ENCODE data around the gene BZW2. TPM values are rescaled to one million over a fixed set of nuclear protein-coding genes. Genes with fewer than 3 reads are reported as not detected.
"Not testable (repeated sequence)": the region's sequence is repeated elsewhere in the genome, so short reads cannot be mapped to it uniquely, and the experiment has no call there.

BZW2 gene
- total and polyA plus RNA-seq, 2 experiments from 2014 or later = 54.1 to 60.9 TPM

- WGBS, 2 experiments (ENCODE audit: low coverage in 1 of 2, low lambda C conversion rate in 2 of 2, missing lambda C conversion rate in 2 of 2) = 100% methylated on average over 3 of the region's 3 CpGs
Measured at GRCh38 chr7:16671811-16672210, 25.8 kb downstream of the BZW2 start.

DNA sequence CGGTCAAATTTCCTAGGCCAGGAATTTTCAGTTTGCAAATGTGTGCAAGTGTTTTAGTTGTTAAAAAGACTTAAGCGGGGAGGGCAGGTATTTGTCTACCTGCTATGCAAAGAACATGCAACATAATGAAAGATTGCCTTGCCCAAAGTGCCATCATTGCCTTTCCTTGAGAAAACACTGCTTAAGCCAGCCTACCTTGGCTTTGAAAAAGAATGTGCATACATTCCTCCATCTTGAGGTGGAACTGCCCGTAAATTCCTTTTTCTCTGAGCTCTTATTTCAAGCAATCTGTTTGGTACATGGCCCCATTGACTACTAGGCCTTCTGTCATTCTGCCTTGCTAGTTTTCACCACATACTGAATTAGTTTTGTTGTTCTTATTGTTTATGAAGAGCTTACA lies 29.3 kb downstream of the BZW2 start:
- Histone ChIP-seq H3K27me3 (replicated peaks; ENCODE audit: insufficient read depth) (no peaks in the 10 kb centered on the region), H3K4me1 (ENCODE audit: insufficient read depth) (peaks cover 9% of the 10 kb centered on the region), H3K36me3 (ENCODE audit: low read depth) (peaks cover 12% of the 10 kb centered on the region; the same call in 1 of the 2 replicates), H3F3A (ENCODE audit: insufficient read depth) (peaks cover 13% of the 10 kb centered on the region), H3K9ac (no peak overlapping the region), H2AFZ (no peak overlapping the region), H3K4me2 (ENCODE audit: unreplicated experiment) (no peak overlapping the region), H4K20me1 (ENCODE audit: insufficient read depth) (no peaks in the 10 kb centered on the region), H3K27ac (no peak overlapping the region), H3K9me2 (ENCODE audit: insufficient read depth) (no peaks in the 10 kb centered on the region), H3K9me3 (ENCODE audit: low read depth) (no peaks in the 10 kb centered on the region), H3K79me2 (ENCODE audit: insufficient read depth) (peaks cover 69% of the 10 kb centered on the region), H3K4me3 (no peak overlapping the region)
- 97 to 100% methylated on average over 3 of the region's 3 CpGs for WGBS, 2 experiments (ENCODE audit: low coverage in 1 of 2, low lambda C conversion rate in 2 of 2, missing lambda C conversion rate in 2 of 2)
- no peak for TF ChIP-seq EZH2phosphoT487 (IDR thresholded peaks at IDR 0.05; ENCODE audit: insufficient read depth, low read depth)
- TF ChIP-seq EZH2 (IDR thresholded peaks at IDR 0.05; ENCODE audit: insufficient read depth, poor library complexity, severe bottlenecking) = no peak
- DNase-seq = no peak
- in situ Hi-C loops (cut with MboI) = no loop called here

More at GRCh38 chr7:16671811-16672210, 25.8 kb downstream of the BZW2 start:
- no peak for DNase-seq
- Histone ChIP-seq H3K79me2 (ENCODE audit: insufficient read depth) (peaks cover 60% of the 10 kb centered on the region), H3K4me1 (ENCODE audit: insufficient read depth) (peaks cover 39% of the 10 kb centered on the region), H3K27me3 (replicated peaks; ENCODE audit: insufficient read depth) (no peaks in the 10 kb centered on the region), H2AFZ (no peak overlapping the region), H3K9me2 (ENCODE audit: insufficient read depth) (no peaks in the 10 kb centered on the region), H4K20me1 (ENCODE audit: insufficient read depth) (no peaks in the 10 kb centered on the region), H3K9me3 (ENCODE audit: low read depth) (no peaks in the 10 kb centered on the region), H3K4me2 (ENCODE audit: unreplicated experiment) (no peak overlapping the region), H3F3A (ENCODE audit: insufficient read depth) (peaks cover 45% of the 10 kb centered on the region), H3K27ac (no peak overlapping the region), H3K4me3 (no peak overlapping the region), H3K36me3 (ENCODE audit: low read depth) (peaks cover 8% of the 10 kb centered on the region; the same call in 1 of the 2 replicates), H3K9ac (no peak overlapping the region)
- in situ Hi-C loops (cut with MboI) = no loop called here
- TF ChIP-seq EZH2 (IDR thresholded peaks at IDR 0.05; ENCODE audit: insufficient read depth, poor library complexity, severe bottlenecking) = no peak
- no peak for TF ChIP-seq EZH2phosphoT487 (IDR thresholded peaks at IDR 0.05; ENCODE audit: insufficient read depth, low read depth)

DNA sequence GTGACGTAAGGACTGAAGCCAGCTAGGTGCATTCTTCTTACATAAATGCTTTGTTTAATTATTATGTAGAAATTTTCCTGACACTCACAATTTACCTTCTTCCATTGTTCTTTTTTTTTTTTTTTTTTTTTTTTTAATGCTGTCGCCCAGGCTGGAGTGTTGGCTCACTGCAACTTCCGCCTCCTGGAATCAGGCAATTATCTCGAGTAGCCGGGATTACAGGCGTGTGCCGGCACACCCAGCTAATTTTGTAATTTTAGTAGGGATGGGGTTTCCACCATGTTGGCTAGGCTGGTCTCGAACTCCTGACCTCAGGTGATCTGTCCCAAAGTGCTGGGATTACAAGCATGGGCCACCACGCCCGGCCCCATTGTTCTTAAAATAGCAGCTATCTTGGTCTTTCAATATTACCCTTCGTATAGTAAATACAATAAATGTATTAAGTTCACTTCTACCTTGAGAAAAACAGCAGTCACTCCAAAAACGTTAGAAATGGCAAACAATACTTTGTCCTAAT lies 32.1 kb downstream of the BZW2 start:
- H3F3A ChIP-seq (ENCODE audit: insufficient read depth) = no peaks in the 10 kb centered on the region
- no peaks in the 10 kb centered on the region for H3K9me3 ChIP-seq (ENCODE audit: low read depth)
- in situ Hi-C loops (cut with MboI) = no loop called here
- no peak overlapping the region for H3K27ac ChIP-seq
- H3K4me3 ChIP-seq = no peak overlapping the region
- no peaks in the 10 kb centered on the region for H3K9me2 ChIP-seq (ENCODE audit: insufficient read depth)
- H3K4me2 ChIP-seq (ENCODE audit: unreplicated experiment) = no peak overlapping the region
- no peaks in the 10 kb centered on the region for H4K20me1 ChIP-seq (ENCODE audit: insufficient read depth)
- no peak overlapping the region for H3K9ac ChIP-seq
- no peaks in the 10 kb centered on the region for H3K27me3 ChIP-seq (replicated peaks; ENCODE audit: insufficient read depth)
- H2AFZ ChIP-seq = no peak overlapping the region
- DNase-seq = no peak
- H3K79me2 ChIP-seq (ENCODE audit: insufficient read depth) = peaks cover 43% of the 10 kb centered on the region
- 91 to 94% methylated on average over 11 to 12 of the region's 12 CpGs for WGBS, 2 experiments (ENCODE audit: low coverage in 1 of 2, low lambda C conversion rate in 2 of 2, missing lambda C conversion rate in 2 of 2)
- no peaks in the 10 kb centered on the region for H3K4me1 ChIP-seq (ENCODE audit: insufficient read depth)
- TF ChIP-seq EZH2 (IDR thresholded peaks at IDR 0.05; ENCODE audit: insufficient read depth, poor library complexity, severe bottlenecking) (no peak), EZH2phosphoT487 (IDR thresholded peaks at IDR 0.05; ENCODE audit: insufficient read depth, low read depth) (no peak)
- H3K36me3 ChIP-seq (ENCODE audit: low read depth) = peaks cover 33% of the 10 kb centered on the region; the same call in 1 of the 2 replicates

- H3F3A ChIP-seq (ENCODE audit: insufficient read depth); H3K9me3 ChIP-seq (ENCODE audit: low read depth); H3K4me2 ChIP-seq (ENCODE audit: unreplicated experiment); H3K9me2 ChIP-seq (ENCODE audit: insufficient read depth); H3K27ac ChIP-seq; in situ Hi-C loops (cut with MboI); H3K9ac ChIP-seq; H3K27me3 ChIP-seq (replicated peaks; ENCODE audit: insufficient read depth); DNase-seq; H4K20me1 ChIP-seq (ENCODE audit: insufficient read depth); H3K4me1 ChIP-seq (ENCODE audit: insufficient read depth); H3K4me3 ChIP-seq; H2AFZ ChIP-seq: not testable (repeated sequence)
- Histone ChIP-seq H3K79me2 (ENCODE audit: insufficient read depth) (peaks cover 34% of the 10 kb centered on the region), H3K36me3 (ENCODE audit: low read depth) (peaks cover 42% of the 10 kb centered on the region; the same call in 1 of the 2 replicates)
- WGBS, 2 experiments (ENCODE audit: low coverage in 1 of 2, low lambda C conversion rate in 2 of 2, missing lambda C conversion rate in 2 of 2) = 92 to 93% methylated on average over 14 of the region's 14 CpGs
Measured at GRCh38 chr7:16678645-16679566, 32.9 kb downstream of the BZW2 start.
